ENCODE data around the gene SHISA9.

- TF ChIP-seq POLR2A (IDR thresholded peaks at IDR 0.05), result no peak
- TF ChIP-seq, protein P1, sequence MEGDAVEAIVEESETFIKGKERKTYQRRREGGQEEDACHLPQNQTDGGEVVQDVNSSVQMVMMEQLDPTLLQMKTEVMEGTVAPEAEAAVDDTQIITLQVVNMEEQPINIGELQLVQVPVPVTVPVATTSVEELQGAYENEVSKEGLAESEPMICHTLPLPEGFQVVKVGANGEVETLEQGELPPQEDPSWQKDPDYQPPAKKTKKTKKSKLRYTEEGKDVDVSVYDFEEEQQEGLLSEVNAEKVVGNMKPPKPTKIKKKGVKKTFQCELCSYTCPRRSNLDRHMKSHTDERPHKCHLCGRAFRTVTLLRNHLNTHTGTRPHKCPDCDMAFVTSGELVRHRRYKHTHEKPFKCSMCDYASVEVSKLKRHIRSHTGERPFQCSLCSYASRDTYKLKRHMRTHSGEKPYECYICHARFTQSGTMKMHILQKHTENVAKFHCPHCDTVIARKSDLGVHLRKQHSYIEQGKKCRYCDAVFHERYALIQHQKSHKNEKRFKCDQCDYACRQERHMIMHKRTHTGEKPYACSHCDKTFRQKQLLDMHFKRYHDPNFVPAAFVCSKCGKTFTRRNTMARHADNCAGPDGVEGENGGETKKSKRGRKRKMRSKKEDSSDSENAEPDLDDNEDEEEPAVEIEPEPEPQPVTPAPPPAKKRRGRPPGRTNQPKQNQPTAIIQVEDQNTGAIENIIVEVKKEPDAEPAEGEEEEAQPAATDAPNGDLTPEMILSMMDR (IDR thresholded peaks at IDR 0.05), result no peak
Observed at GRCh38 chr16:12903407-12904328, 2.3 kb downstream of the SHISA9 start.
